Transverse colon (tissue), 4 donors: ENCODE data around the gene GMCL1.

Source experiments
- CTCF ChIP-seq, 5 experiments: fragments of 200-600 bp in 3 of 5; fragments of 450-650 bp in 2 of 5; sonication (generic) in 3 of 5; IDR thresholded peaks; 1 replicate in 2 of 5; 2 replicates in 3 of 5; pipeline ENCODE4 v1.5.1; 2016 to 2017; ENCODE audit warnings: antibody characterized with exemption in 5 of 5, inconsistent platforms in 3 of 5, mild to moderate bottlenecking in 2 of 5, moderate library complexity in 1 of 5
- POLR2A ChIP-seq: fragments of 450-650 bp; IDR thresholded peaks from one replicate; pipeline ENCODE4 v1.6.1; 2016; ENCODE audit warnings: antibody characterized with exemption, mild to moderate bottlenecking, moderate library complexity
- POLR2AphosphoS5 ChIP-seq, 3 donors: sonication (generic); formaldehyde crosslinking; IDR thresholded peaks; one replicate each; pipeline ENCODE4 v1.6.1; 2016; ENCODE audit warnings: antibody characterized with exemption in 3 of 3

- TF ChIP-seq CTCF (IDR thresholded peaks at IDR 0.05) (no peak), POLR2A (no peak), POLR2AphosphoS5 (IDR thresholded peaks at IDR 0.05) (no peak)
Measured at GRCh38 chr2:69797836-69798289, 31.6 kb upstream of the GMCL1 start.
